C4-2B (cell line): ENCODE measurements around the gene NAGS.

Experiments
- CTCF ChIP-seq: fragments of 450-650 bp; conservative IDR thresholded peaks from 2 replicates; pipeline ENCODE4 v1.5.1; 2017; ENCODE audit warnings: mild to moderate bottlenecking
- ZFX ChIP-seq: fragments of 450-650 bp; IDR thresholded peaks from 2 replicates; pipeline ENCODE4 v1.6.1; 2017

- TF ChIP-seq CTCF (no peak), ZFX (no peak)
Measured at GRCh38 chr17:44053125-44053872, 48.9 kb downstream of the NAGS start.
